Stimulated activated CD4-positive, alpha-beta T cell treated with anti-CD3 and anti-CD28 coated beads, Interleukin-12 subunit alpha, Interleukin-12 subunit beta, amount 100 ng/mL, for 24 hours (primary cell): ENCODE measurements around the gene PTPMT1.

Experiments
- DNase-seq, 2 experiments: peaks; one replicate each; pipeline ENCODE4 v3.0.0-alpha.2; 2020; ENCODE audit warnings: low read depth in 2 of 2

Gene PTPMT1

GRCh38 chr11:47607380-47607779 lies 42.0 kb downstream of the PTPMT1 start:
- no peak for DNase-seq

GRCh38 chr11:47609675-47610074 lies 44.3 kb downstream of the PTPMT1 start:
- no peak for DNase-seq

GRCh38 chr11:47611348-47611794 lies 46.0 kb downstream of the PTPMT1 start:
- no peak for DNase-seq

GRCh38 chr11:47615249-47615648 lies 49.9 kb downstream of the PTPMT1 start:
- DNase-seq, result no peak

- DNase-seq, result no peak
These were observed 51.5 kb downstream of the PTPMT1 start for GRCh38 chr11:47616726-47617416.

- no peak for DNase-seq
These were observed 52.0 kb downstream of the PTPMT1 start for GRCh38 chr11:47617417-47617809.

- DNase-seq, result no peak
These were observed 55.5 kb downstream of the PTPMT1 start for GRCh38 chr11:47620836-47621378.
